ENCODE results near the gene HECW1.

- TF ChIP-seq CTCF (IDR thresholded peaks at IDR 0.05) (no peak), POLR2A (IDR thresholded peaks at IDR 0.05) (no peak)
Measured at GRCh38 chr7:43314379-43315158, 202.1 kb downstream of the HECW1 start.
